Right forelimb (tissue), 1 donor: Measurements from ENCODE around the gene SCP2D1.
"Not testable (repeated sequence)": the region's sequence is repeated elsewhere in the genome, so short reads cannot be mapped to it uniquely, and the experiment has no call there.

Source experiments
- DNase-seq: peaks from one replicate; pipeline ENCODE4 v3.0.0-alpha.2; 2018

SCP2D1 gene

GRCh38 chr20:18813483-18813882 is at the start of gene SCP2D1:
TSS of gene SCP2D1 (plus strand) at chr20:18813783. CDS start at chr20:18813816, 33 bp downstream.
- no peak for DNase-seq

GRCh38 chr20:18767676-18768075 is 45.9 kb upstream of the SCP2D1 start:
- no peak for DNase-seq

- no peak for DNase-seq
Measured at GRCh38 chr20:18773566-18773965, 40.0 kb upstream of the SCP2D1 start.

- DNase-seq = no peak
Measured at GRCh38 chr20:18774207-18774606, 39.4 kb upstream of the SCP2D1 start.

- DNase-seq = no peak
Measured at GRCh38 chr20:18775633-18776032, 38.0 kb upstream of the SCP2D1 start.

- DNase-seq = no peak
Measured at GRCh38 chr20:18778690-18779392, 34.7 kb upstream of the SCP2D1 start.

GRCh38 chr20:18780385-18781130 is 33.0 kb upstream of the SCP2D1 start:
- DNase-seq = no peak

- DNase-seq = no peak
Measured at GRCh38 chr20:18781509-18781908, 32.1 kb upstream of the SCP2D1 start.

GRCh38 chr20:18783385-18783959 is 30.1 kb upstream of the SCP2D1 start:
- DNase-seq = no peak

GRCh38 chr20:18787046-18787445 is 26.5 kb upstream of the SCP2D1 start:
- DNase-seq = not testable (repeated sequence)

GRCh38 chr20:18788021-18788420 is 25.6 kb upstream of the SCP2D1 start:
- DNase-seq = no peak

- no peak for DNase-seq
Measured at GRCh38 chr20:18790787-18791186, 22.8 kb upstream of the SCP2D1 start.

- peak; percentile 89 for DNase-seq
Measured at GRCh38 chr20:18793625-18794427, 19.8 kb upstream of the SCP2D1 start.

- no peak for DNase-seq
Measured at GRCh38 chr20:18794428-18794787, 19.2 kb upstream of the SCP2D1 start.

GRCh38 chr20:18795366-18795765 is 18.2 kb upstream of the SCP2D1 start:
- DNase-seq = no peak

GRCh38 chr20:18796282-18796833 is 17.2 kb upstream of the SCP2D1 start:
- DNase-seq = no peak

GRCh38 chr20:18801516-18801915 is 12.1 kb upstream of the SCP2D1 start:
- DNase-seq = no peak

GRCh38 chr20:18802012-18802634 is 11.5 kb upstream of the SCP2D1 start:
- DNase-seq = no peak

GRCh38 chr20:18805881-18806280 is 7.7 kb upstream of the SCP2D1 start:
- DNase-seq = no peak

- DNase-seq = no peak
Measured at GRCh38 chr20:18808712-18809111, 4.9 kb upstream of the SCP2D1 start.

GRCh38 chr20:18811186-18811585 is 2.4 kb upstream of the SCP2D1 start:
- DNase-seq = no peak

GRCh38 chr20:18811904-18812303 is 1.7 kb upstream of the SCP2D1 start:
- no peak for DNase-seq
